Kidney epithelial cell (primary cell): ENCODE data around the gene PUM1. TPM values are rescaled to one million over a fixed set of nuclear protein-coding genes. Genes with fewer than 3 reads are reported as not detected.

ENCODE experiments used
- DNase-seq: peaks from one replicate; pipeline ENCODE4 v3.0.0-alpha.2; 2010; ENCODE audit warnings: low read depth
- H3K27me3 ChIP-seq: 2 replicates; pipeline ENCODE4 v1.6.0; 2011; ENCODE audit warnings: low read length; ENCODE audit not compliant: control insufficient read depth, insufficient read depth
- H3K36me3 ChIP-seq: 2 replicates; pipeline ENCODE4 v1.5.1; 2011; ENCODE audit warnings: low read length; ENCODE audit not compliant: control insufficient read depth, insufficient read depth
- H3K4me3 ChIP-seq: 2 replicates; pipeline ENCODE4 v1.5.1; 2011; ENCODE audit warnings: low read depth, mild to moderate bottlenecking, control low read depth, low read length
- total RNA-seq: library from RNA; depleted of rRNA; stranded (reverse); fragments of >200 nt; gene quantifications from 2 replicates; pipeline ENCODE4 v1.2.3, GENCODE V29; 2015
- TF ChIP-seq, protein P1 (sequence below): IDR thresholded peaks from 2 replicates; pipeline ENCODE4 v1.5.1; 2011; ENCODE audit warnings: mild to moderate bottlenecking, moderate library complexity, low read length, control low read depth, inconsistent platforms; ENCODE audit not compliant: insufficient read depth, poor library complexity, severe bottlenecking

PUM1 gene
- total RNA-seq, 1 donor from 2014 or later, result 78.1 TPM

DNA sequence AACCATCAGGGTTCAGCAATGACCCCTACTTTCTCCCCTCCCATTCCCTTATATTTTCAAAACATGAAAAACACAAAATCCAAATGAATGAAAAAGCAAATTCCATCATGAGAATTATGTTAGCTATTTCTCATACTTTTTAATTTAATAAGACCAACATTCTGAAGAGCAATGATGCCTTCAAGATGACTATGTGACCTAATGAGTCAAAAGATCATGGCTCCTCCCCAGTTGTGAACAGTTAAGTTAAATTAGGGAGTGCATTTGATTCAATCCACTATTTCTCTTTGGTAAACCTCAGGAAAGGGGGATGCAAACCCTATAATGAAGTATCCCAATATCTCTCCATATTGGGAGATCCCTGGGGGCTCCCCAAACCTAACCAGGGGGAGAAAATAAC, 36.5 kb downstream of the PUM1 start:
- H3K27me3 ChIP-seq, result no peaks in the 10 kb centered on the region
- no peak overlapping the region for H3K4me3 ChIP-seq
- H3K36me3 ChIP-seq, result no peaks in the 10 kb centered on the region
- no peak for DNase-seq
- TF ChIP-seq, protein P1, sequence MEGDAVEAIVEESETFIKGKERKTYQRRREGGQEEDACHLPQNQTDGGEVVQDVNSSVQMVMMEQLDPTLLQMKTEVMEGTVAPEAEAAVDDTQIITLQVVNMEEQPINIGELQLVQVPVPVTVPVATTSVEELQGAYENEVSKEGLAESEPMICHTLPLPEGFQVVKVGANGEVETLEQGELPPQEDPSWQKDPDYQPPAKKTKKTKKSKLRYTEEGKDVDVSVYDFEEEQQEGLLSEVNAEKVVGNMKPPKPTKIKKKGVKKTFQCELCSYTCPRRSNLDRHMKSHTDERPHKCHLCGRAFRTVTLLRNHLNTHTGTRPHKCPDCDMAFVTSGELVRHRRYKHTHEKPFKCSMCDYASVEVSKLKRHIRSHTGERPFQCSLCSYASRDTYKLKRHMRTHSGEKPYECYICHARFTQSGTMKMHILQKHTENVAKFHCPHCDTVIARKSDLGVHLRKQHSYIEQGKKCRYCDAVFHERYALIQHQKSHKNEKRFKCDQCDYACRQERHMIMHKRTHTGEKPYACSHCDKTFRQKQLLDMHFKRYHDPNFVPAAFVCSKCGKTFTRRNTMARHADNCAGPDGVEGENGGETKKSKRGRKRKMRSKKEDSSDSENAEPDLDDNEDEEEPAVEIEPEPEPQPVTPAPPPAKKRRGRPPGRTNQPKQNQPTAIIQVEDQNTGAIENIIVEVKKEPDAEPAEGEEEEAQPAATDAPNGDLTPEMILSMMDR, result no peak

DNA sequence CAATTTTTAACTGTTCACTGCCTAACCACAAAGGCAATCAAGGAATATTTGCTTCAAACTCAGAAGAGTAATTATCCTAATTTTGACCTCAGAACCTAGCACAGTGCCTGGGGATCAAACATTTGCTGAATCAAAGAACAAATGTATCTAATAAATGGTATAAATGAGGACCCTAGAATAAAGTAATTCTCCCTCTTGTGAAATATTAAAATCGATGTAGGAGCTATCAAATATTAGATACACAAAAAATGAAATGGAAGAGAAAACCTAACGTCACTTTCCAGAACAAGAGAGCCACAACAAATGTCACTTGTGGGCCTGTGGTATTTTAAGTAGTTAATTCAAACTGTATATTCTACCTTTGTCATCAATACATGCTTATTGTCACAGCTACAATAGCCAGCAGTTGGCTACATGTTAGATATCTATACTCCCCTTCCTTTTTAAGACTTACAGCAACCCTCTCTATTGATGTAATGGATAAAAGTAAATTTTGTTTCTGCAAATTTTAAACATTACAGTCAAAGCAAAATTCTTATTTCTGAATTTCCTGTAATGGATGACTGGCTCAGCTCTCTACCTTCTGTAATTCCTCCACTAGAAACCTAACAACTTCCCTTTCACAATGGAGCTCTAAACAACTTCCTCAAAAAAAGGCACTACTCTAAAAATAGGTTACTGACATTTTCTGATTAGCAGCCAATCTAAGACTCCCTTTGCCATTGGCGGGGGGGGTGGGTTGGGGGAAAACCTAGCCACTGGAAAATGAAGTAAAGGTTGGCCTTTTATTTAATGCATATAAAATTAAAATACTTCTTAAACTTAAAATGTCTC, 37.6 kb downstream of the PUM1 start:
- Histone ChIP-seq H3K36me3 (no peaks in the 10 kb centered on the region), H3K27me3 (no peaks in the 10 kb centered on the region), H3K4me3 (no peak overlapping the region)
- DNase-seq, result no peak
- TF ChIP-seq, protein P1, result no peak

DNA sequence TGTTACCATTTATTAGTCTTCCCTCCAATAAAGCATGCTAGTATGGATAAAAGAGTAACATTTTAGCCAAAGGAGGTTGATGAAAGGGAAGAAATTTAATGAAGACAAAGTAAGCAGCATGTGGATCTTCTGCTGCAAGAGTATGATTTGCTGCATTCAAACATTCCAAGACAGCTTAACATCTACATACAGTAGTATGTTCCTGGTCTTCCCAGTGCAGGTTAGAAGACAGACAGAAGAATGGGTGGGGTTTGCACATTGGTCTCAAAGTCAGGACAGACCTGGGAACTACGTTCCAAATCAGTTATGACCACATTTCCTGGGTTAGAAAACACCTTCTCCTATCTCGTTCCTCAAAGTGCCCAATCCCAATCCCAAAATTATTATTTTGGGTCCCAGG, 43.3 kb downstream of the PUM1 start:
- TF ChIP-seq, protein P1, result no peak
- H3K36me3 ChIP-seq, result no peaks in the 10 kb centered on the region

DNA sequence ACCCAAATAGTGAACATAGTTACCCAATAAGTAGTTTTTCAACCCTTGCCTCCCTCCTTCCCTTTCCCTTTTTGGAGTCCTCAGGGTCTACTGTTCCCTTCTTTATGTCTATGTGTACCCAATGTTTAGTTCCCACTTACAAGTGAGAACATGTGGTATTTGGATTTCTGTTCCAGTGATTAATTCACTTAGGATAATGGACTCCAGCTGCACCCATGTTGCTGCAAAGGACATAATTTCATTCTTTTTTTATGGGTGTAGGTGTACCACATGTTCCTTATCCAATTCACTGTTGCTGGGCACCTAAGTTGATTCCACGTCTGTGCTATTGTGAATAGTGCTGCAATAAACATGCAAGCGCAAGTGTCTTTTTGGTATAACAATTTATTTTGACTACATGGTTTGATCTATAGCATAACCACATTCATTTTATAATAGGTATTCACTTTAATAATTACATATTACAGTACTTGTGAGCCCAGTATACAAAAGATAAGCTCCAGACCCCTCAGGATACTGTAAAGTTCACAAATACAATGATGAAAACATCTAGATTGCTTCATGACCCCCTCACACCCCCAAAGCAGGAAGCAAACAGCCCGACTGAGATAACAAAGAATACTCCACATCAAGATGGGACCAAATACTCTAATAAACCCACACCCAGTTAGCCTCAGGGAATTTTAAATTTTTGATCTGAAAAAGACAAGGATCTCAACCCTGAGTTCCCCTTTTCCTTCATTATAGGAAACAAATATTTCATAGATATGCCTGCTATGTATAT, 45.3 kb downstream of the PUM1 start:
- DNase-seq, result no peak
- H3K4me3 ChIP-seq, result no peak overlapping the region
- no peaks in the 10 kb centered on the region for H3K27me3 ChIP-seq
- H3K36me3 ChIP-seq, result no peaks in the 10 kb centered on the region
- TF ChIP-seq, protein P1, result no peak

More for the DNA sequence above, 43.3 kb downstream of the PUM1 start:
- DNase-seq, result no peak
- no peak overlapping the region for H3K4me3 ChIP-seq
- H3K27me3 ChIP-seq, result no peaks in the 10 kb centered on the region

DNA sequence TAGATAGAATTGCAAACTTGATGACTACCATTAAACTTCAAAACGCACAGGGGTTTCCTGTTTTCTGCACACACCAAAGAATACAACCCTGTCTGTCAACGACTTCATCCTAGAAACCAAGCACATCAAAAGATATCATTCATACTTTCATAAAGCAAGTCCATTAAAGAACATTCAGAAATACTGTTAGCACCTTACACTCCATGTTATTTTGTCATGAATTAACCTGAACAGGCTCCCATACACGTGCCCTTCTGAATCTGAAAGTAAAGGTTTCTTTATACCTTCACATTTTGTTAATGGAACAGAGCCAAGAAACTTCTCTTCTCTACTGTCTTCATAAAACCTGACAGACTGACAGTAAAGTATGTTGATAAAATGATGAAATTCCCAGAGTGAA, 46.1 kb downstream of the PUM1 start:
- H3K36me3 ChIP-seq, result no peaks in the 10 kb centered on the region
- no peak overlapping the region for H3K4me3 ChIP-seq
- no peak for DNase-seq
- TF ChIP-seq, protein P1, result no peak
- no peaks in the 10 kb centered on the region for H3K27me3 ChIP-seq

DNA sequence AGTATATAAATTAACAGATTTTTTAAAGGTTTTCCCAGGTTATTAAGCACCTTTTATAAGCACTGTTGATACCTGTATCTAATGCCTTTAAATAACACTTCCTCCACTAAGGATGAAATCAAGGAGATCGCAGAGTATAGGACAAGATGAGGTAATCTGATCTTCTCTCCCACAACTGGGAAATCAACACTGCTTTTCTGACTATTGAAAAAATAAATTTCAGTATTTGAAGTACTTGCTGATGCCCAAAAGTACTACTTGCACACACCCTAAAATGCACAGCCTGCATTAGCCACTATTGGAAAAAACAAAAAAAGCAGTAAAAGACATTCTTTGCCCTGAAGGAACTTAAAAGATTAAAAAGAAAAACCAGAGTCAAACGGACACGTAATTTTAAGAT, 48.6 kb downstream of the PUM1 start:
- DNase-seq, result no peak
- TF ChIP-seq, protein P1, result no peak
- no peaks in the 10 kb centered on the region for H3K27me3 ChIP-seq
- H3K36me3 ChIP-seq, result no peaks in the 10 kb centered on the region
- H3K4me3 ChIP-seq, result no peak overlapping the region
